OCI-M1 (cell line): ENCODE data around the gene SPDEF.

Source experiments
- DNase-seq: peaks from one replicate; lab custom pipeline; 2025; lab: John Stamatoyannopoulos, UW

SPDEF gene

DNA sequence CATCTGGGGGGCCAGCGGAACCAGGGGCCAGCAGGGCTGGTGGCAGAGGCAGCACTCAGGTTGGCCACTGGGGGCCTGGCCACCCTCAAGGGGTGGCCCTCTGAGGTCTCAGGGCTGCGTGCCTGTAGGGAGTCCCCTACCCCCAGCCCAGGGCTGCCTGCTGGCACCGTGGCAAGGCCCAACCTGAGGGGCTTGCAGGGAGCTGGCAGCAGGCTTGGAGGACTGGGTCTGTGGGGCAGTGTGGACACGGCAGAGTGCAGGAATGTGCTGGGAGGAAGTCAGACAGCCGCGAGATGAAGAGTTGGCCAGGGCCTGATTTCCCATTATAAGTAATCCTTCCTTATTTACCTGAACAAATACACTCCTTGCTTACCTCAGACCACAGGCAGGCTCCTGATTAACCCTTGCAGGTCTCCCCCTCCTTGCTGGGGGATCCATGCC is at the start of gene SPDEF:
SPDEF (minus strand) TSS at position 299 of the 441 bp plus-strand sequence. CDS start 11,874 bp downstream, outside the sequence.
- DNase-seq, result no peak

GRCh38 chr6:34603707-34604106 is 47.6 kb upstream of the SPDEF start:
- DNase-seq, result no peak

DNA sequence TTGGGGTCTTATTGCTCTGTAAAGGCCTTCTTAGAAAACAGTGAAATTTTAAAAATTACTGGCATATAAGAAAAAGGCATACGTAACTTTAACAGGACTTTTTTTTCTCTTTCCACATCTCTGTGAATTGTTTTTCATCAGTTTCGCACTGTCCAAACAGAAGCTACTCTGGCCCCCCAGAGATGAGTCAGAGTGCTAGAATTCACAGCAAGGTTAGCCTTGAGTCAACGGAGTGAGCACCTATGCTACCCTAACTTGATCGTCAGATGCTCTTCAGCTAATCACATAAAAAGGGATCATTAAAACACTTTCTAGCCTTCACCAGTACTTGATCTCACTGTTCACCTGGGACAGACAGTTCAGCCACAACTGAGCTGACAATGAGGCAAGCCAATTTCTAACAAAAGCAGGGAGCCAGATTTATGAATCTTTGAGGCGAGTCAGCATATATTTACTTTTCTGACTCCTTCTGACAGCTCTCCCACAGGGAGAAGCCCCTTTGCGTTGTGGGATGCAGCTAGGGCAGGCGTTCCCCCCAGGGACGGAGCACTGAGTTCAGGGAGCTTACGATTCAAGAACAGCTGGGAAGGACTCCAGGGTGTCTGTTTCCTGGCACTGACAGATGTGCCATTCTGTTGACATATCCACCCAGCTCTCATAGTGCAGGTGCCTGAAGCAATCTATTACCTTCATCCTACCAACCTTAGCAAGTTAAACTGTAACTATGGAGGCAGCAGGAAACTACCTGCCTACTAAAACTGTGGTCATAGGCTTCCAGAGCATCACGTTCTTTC is 46.4 kb upstream of the SPDEF start:
- DNase-seq, result no peak

DNA sequence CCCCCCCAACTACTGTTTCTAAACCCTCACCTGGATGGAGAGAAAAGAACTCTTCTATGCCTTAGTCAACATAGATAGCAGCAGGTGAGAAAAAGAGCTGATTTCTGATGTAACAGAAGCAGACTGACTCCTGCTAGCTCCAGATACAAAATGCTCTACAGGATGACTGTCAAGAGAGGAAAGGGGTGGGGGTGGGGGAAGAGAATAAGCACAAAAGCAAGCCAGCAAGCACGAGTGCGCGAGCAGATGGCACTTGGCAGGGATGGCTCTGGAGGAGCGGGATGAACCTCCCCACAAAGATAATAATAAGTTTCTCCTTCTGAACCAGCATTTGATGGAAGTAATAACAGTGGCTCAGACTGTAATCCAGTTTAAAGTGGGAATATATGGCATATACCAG is 45.6 kb upstream of the SPDEF start:
- no peak for DNase-seq

DNA sequence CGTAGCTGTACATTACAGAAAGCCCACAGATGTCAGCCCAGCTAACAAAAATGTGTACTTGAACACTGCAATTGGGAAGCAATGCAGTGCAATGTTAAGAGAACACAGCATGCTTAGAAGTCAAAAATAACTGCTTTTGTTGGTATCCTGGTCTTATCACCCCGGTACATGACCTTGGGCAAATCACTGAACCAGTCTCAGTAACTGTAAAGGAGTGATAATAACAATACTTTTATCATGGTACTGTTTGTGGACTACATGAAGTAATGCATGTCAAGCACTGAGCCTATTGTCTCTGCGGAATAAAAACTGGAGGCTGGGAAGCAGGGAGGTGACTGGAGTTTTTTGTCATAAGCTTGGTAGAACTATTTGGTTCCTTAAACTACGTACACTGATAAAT is 44.7 kb upstream of the SPDEF start:
- DNase-seq, result peak; percentile 70

DNA sequence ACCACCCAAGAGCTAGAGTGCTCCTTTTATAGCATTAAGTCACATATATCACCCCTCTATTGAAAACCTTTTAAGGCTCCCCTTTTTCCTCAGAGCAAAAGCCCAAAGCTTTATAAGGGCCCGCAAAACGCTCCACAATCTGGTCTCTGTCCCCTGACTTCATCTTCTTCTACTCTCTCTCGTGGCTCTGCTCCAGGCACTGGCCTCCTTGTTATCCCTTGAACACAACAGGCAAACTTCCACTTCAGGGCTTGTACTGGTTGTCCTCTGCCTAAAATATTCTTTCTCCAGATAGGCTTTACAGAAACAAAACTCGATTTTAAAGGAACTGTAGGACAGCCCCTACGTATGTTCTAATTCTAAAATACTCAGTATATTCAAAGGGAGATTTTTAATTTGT is 44.0 kb upstream of the SPDEF start:
- DNase-seq, result no peak

GRCh38 chr6:34598712-34599111 is 42.6 kb upstream of the SPDEF start:
- no peak for DNase-seq

DNA sequence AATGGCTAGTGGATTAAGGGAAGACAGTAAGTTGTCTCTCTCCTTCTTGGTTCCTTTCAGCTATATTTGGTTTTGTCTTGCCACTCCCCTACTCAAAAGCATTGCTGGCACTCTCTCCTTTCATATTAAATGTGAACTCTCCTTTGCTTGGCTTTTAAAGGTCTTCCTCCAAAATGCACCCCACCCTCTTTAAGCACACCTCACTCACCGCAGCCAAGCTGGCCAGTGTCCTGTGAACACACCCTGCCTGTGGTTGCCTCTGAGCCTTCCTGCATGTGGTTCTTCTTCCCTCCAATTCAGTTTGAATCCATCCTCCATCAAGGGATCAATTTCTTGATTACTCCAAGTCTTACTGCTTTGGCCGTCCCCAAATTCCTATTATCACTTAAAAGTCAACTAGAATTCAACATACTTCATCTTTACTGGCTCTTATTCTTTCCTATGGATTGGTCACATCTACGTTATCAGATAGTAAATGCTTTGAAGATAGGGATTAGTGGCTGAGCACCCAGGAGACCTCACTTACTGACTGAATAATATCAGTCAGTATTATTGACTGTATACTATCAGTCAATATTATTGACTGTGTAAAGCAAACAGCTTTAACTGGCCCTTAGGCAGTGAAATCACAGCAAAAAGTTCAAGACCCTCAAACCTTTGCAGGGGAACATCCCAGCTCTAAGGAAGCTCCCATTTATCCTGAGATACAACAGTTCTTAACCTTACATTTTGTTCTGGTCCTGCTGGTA is 41.6 kb upstream of the SPDEF start:
- DNase-seq, result no peak

- DNase-seq, result no peak
Observed at GRCh38 chr6:34596798-34597197, 40.7 kb upstream of the SPDEF start.

GRCh38 chr6:34595332-34596184 is 39.4 kb upstream of the SPDEF start:
- DNase-seq, result no peak

GRCh38 chr6:34593701-34594100 is 37.6 kb upstream of the SPDEF start:
- no peak for DNase-seq

GRCh38 chr6:34592208-34592952 is 36.3 kb upstream of the SPDEF start:
- no peak for DNase-seq

DNA sequence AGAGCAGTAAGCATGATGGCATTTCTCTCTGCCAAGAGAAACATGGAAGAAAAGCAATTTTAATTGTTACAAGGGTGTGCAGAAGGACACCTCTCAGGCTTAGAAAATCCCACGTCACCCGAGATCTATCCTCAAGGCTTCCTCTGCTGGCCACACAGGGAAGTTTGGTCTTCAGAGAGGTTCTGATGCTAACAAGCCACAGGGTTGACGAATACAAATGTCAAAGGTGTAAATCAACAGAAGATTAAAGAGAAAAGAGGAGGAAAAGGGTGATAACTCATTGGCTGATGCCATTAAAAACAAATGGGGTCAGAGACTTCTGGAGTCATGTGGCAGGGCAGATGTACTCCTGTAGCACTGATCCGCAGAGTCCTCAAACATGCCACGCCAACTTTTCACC is 33.6 kb upstream of the SPDEF start:
- no peak for DNase-seq

DNA sequence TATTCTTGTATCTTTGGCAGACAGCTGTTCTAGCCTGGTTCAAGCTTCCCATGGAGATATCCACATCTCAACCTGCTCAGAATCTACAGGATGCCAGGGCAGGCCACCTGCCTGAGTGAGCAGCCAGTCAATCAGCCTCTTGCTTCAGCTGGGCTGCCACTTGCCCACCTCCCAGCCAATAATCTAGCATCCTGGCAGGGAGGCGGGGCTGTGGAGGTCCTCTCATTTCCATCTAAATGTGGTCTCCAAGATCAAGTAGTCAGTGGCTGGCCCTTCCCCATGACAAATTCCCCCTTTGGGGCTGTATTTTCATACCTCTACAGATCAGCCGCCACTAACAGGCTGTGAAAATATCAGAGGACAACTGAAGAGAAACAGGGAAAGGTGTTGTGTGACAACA is 33.0 kb upstream of the SPDEF start:
- DNase-seq, result no peak

DNA sequence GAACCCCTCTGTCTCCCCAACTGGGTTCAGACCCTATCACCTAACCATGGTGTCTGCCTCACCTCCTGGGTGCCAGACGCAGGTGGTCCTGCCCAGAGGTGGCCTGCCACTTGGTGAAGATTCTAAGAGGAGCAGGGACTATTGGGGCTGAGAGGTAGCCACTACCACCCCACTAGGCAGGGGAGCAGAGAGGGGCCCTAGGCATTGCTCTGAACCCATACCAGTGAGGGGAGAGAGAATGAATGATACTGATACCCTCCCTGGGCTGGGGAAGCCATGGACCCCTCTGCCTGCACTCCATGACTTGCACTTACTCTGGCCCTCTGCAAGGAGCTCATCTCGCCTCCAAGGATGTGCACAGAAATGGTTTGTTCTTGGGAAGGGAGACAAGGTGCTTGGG is 31.7 kb upstream of the SPDEF start:
- no peak for DNase-seq

GRCh38 chr6:34587325-34587724 is 31.2 kb upstream of the SPDEF start:
- no peak for DNase-seq

DNA sequence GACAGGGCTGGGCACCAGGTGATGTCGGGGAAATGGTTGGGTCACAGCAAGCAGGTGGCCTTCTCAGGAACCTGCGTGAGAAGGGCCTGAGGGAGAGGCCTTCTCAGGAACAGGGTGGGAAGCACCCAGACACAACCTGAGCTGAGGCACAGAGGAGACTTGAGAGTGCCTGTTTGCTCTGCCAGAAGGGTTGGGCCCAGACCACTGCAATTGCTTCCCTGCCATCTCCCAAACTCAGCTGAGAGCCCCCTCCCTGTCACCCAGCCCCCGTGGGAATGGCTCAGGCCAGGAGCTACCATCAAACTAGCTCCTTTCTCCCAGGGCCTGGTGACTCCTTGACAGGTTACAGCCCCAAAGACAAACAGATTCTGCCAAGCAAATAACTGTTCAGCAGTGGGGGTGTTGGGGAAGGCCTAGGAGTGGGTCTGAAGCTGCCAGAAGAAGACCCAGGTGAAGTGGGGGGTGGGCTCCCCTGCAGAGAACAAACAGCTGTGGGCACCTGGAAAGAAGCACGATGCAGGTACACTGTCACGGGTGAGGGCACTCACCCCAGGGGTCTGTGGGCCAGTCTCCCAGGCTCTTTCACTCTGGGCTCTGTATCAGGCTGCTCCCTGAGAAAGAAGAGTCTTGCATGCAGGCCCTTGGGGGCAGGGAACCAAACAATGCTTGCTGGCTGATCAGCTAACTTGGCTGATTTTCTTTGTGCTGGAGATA is 30.4 kb upstream of the SPDEF start:
- no peak for DNase-seq

DNA sequence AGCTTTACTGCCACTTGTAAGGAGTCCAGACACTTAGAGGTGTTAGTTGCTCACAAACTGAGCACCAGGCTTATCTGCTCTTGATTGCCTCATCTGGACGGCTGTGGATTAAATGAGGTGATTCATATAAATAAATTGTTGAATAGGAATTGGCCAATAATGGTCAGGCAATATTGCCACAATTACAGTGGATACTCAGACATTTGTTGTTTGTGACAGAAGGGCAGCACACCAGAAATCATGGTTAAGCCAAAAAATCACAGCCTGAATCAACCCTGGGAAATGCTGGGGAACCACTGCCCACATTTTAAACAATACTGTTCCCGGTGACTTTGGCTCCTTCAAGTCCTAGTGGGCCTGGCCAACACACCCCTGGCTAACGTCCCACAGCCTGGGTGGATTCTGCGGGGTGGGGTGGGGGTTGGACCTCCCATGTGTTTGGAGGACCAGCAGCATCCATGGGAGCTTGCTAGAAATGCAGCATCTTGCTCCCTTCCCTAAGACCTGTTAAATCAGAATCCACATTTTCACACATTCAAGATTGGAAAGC is 29.5 kb upstream of the SPDEF start:
- no peak for DNase-seq

GRCh38 chr6:34585108-34585507 is 29.0 kb upstream of the SPDEF start:
- no peak for DNase-seq

GRCh38 chr6:34584694-34585093 is 28.6 kb upstream of the SPDEF start:
- no peak for DNase-seq
